AG09319 (cell line): ENCODE measurements around the gene SALL1.

Experiments
- DNase-seq: peaks from one replicate; pipeline ENCODE4 v3.0.0-alpha.2; 2010; ENCODE audit warnings: low read depth; ENCODE audit errors: extremely low read depth
- CTCF ChIP-seq: IDR thresholded peaks from 2 replicates; pipeline ENCODE4 v1.5.1; 2011; ENCODE audit warnings: low read depth, mild to moderate bottlenecking, inconsistent platforms, low read length, moderate library complexity

The SALL1 gene

GRCh38 chr16:51113236-51114125 is 37.6 kb downstream of the SALL1 start:
- DNase-seq, result no peak
- TF ChIP-seq CTCF, result no peak

DNA sequence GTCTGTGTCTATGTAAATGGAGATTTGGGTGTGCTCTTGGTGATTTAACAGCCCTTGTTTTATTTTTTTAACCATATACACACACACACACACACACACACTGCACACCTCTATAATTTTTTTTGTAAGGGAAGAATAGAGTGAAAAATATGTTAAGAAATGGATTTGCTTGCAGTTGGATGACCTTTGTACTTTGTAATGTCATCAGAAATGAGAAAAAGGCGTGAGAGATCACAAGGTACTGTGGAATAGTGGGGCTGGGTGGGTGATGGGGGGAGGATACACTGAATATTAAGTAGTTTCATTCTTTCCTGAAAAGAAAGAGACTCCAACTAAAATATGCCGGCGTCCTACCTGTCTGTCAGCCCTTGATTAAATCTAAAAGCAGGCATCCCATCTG is 38.7 kb downstream of the SALL1 start:
- no peak for DNase-seq
- TF ChIP-seq CTCF, result no peak

DNA sequence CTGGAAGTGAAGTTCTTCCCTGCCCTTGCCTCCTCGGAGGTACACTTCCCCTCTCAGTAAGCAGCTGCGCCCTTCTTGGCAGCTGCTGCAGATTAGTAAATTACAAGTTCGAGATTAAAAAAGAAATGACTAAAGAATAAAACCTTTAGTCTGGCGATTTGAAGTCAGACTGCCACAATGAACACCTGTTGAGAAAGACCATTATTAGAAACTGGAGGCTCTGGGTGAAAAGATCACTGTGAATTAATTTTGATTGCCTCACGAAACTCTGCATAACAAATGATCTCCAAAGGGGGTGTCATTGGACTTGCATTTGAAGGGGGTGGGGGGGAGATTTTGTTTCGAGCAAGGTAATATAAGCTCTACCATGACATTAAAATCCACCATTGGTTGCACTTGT is 39.3 kb downstream of the SALL1 start:
- no peak for DNase-seq
- TF ChIP-seq CTCF, result no peak

- DNase-seq, result no peak
- TF ChIP-seq CTCF, result no peak
Observed at GRCh38 chr16:51110700-51111157, 40.3 kb downstream of the SALL1 start.

DNA sequence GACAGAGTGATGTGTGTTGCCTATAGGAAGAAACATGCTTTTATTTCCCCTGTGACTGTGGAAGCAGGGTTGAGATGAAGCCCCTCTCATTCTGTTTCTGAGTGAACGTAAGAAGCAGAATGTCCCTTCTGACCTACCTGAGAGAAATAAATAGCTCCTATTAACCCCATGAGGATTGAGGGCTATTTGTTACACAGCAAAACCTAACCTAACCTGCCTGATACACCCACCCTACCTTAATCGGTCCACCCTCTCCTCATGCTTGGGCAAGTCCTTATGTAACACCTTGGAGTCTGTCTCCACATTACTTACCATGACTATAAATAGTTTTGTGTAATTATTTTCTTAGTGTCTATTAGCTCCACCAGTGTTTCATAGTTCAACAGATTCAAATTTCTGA is 41.9 kb downstream of the SALL1 start:
- no peak for DNase-seq

DNA sequence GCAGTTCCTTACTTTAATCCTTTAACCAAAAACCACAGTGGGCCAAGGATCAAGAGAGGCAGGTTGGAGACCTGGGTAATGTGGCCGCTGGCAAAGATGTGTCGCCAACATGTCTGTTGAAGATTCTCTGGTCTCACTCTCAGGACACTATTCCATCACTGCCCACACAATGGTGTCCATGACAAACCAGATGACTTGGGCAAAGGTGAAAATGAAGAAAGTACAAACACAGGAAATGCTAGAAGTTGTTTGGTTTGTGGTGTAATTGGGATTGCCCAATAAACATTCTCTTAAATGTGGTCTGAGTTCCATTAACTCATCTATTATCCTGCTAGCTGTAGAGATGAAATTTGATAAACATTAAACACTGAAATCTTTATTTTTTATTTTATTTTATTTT is 43.3 kb downstream of the SALL1 start:
- no peak for DNase-seq
- TF ChIP-seq CTCF, result no peak

More for the DNA sequence above, 41.9 kb downstream of the SALL1 start:
- no peak for TF ChIP-seq CTCF

GRCh38 chr16:51106535-51106934 is 44.5 kb downstream of the SALL1 start:
- TF ChIP-seq CTCF, result no peak
- DNase-seq, result no peak
